H1 (cell line): Measurements from ENCODE around the gene SEC14L3. TPM values are rescaled to one million over a fixed set of nuclear protein-coding genes. Genes with fewer than 3 reads are reported as not detected.

Experiments used
- polyA plus RNA-seq, 7 experiments: library from polyadenylated mRNA; depleted of rRNA in 3 of 7; stranded (reverse) in 5 of 7; unstranded in 2 of 7; fragments of >200 nt in 5 of 7; fragments of 200-250 nt in 2 of 7; gene quantifications; 1 replicate in 5 of 7; 2 replicates in 1 of 7; 4 replicates in 1 of 7; pipeline versions ENCODE4 v1.2.1 to v1.2.3, GENCODE V29; 2011 to 2013; ENCODE audit warnings: missing spikeins in 2 of 7, mixed read lengths in 2 of 7
- total RNA-seq: library from RNA; stranded (reverse); fragmentation: NEBNext Ultra II Directional; extraction: Animal tissue kit (Norgen Biotek cat#: 25700); gene quantifications from 2 replicates; pipeline ENCODE4 v1.2.1, GENCODE V29; 2021
- TF ChIP-seq, protein P1 (sequence below): IDR thresholded peaks from 2 replicates; pipeline ENCODE4 v1.6.1; 2011; ENCODE audit warnings: low read length, improper control_type of control experiment

Gene SEC14L3
- total and polyA plus RNA-seq, 2 of the 8 experiments (the other 6 are each of a cell fraction or from before 2014, with no cell fraction given) = not detected

DNA sequence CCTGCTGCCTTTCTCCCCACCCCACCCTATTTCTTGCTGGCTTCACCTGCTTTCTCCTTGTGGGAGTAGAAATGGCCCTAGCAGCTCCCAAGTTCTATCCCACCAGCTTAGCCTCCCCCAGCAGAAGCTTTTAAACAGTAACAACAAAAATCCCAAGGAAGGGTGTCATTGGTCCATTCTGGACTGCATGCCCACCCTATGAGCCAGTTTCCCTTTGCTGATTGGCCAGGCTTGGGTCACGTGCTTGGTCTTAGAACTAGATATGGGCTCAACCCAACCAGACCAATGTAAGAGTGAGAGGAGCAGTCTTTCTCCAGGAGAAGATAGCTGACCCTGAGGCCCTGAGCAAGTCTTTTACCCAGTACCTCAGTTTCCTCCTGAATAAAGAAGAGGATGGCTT lies 43.9 kb downstream of the SEC14L3 start (continued):
- TF ChIP-seq, protein P1, sequence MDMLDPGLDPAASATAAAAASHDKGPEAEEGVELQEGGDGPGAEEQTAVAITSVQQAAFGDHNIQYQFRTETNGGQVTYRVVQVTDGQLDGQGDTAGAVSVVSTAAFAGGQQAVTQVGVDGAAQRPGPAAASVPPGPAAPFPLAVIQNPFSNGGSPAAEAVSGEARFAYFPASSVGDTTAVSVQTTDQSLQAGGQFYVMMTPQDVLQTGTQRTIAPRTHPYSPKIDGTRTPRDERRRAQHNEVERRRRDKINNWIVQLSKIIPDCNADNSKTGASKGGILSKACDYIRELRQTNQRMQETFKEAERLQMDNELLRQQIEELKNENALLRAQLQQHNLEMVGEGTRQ = no peak
